ENCODE data around the gene SEC63.

GRCh38 chr6:107999341-107999740 lies 41.3 kb upstream of the SEC63 start:
- no peak for TF ChIP-seq POLR2A (IDR thresholded peaks at IDR 0.05)
- no peak for TF ChIP-seq POLR2AphosphoS5 (IDR thresholded peaks at IDR 0.05)
